ENCODE measurements around the gene ZNF275. TPM values are rescaled to one million over a fixed set of nuclear protein-coding genes. Genes with fewer than 3 reads are reported as not detected.

The ZNF275 gene
- polyA plus RNA-seq, 4 donors, result 17.6 to 20.0 (median 19.3) TPM

Other genes with a start within 250 kb of the ZNF275 start
- gene MAGEA1, start 154.9 kb upstream of the ZNF275 start, polyA plus RNA-seq (ENCODE audit: insufficient read length in 4 of 4), result not detected
- under 1 TPM; 0.04 to 0.14 (median 0.10) TPM for gene PNMA6F, start 12.4 kb upstream of the ZNF275 start, polyA plus RNA-seq (ENCODE audit: insufficient read length in 4 of 4)
- not detected for gene PNMA6E, start 67.2 kb downstream of the ZNF275 start, polyA plus RNA-seq (ENCODE audit: insufficient read length in 4 of 4)
- 1 to 10 TPM in 2 of 4 donors, under 1 TPM in 2; 0.31 to 1.2 (median 0.90) TPM for gene ZFP92, start 77.3 kb downstream of the ZNF275 start, polyA plus RNA-seq (ENCODE audit: insufficient read length in 4 of 4)
- under 1 TPM; 0.14 to 0.53 (median 0.35) TPM for gene TREX2, start 111.9 kb downstream of the ZNF275 start, polyA plus RNA-seq (ENCODE audit: insufficient read length in 4 of 4)
- gene HAUS7, start 136.4 kb downstream of the ZNF275 start, polyA plus RNA-seq (ENCODE audit: insufficient read length in 4 of 4), result 10 to 100 TPM; 20.5 to 25.8 (median 25.5) TPM
- gene BGN, start 160.8 kb downstream of the ZNF275 start, polyA plus RNA-seq (ENCODE audit: insufficient read length in 4 of 4), result 100 to 1,000 TPM; 114 to 218 (median 181) TPM
- under 1 TPM; 0.10 to 0.32 (median 0.22) TPM for gene ATP2B3, start 183.5 kb downstream of the ZNF275 start, polyA plus RNA-seq (ENCODE audit: insufficient read length in 4 of 4)

All from left renal pelvis (tissue), 4 donors.